ENCODE results near the gene SGMS2.
"Not testable (repeated sequence)": the region's sequence is repeated elsewhere in the genome, so short reads cannot be mapped to it uniquely, and the experiment has no call there.

The SGMS2 gene

DNA sequence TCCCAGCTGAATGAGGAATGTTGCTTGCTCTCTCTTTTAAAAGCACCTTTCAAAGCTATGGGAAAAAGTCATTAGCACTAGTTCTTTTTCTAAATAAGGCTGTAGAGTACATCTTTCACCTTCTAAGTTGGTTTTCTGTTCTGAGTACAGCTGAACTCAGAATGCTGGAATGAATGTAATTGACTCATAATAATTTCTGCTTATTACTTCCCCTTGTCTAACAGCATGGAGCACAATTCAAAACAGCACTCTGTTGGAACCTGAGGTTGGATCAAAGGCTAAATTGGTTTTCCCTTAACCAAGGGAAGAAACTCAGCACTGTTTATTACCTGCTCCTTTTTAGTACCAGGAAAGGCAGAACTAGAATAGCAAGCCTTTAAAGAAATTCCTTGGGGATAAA lies 73.1 kb downstream of the SGMS2 start:
- TF ChIP-seq CTCF (IDR thresholded peaks at IDR 0.05; ENCODE audit: low read depth, low read length) = no peak
- Histone ChIP-seq H3K27ac (no peak overlapping the region), H3K9me3 (ENCODE audit: severe bottlenecking) (no peaks in the 10 kb centered on the region), H3K36me3 (no peaks in the 10 kb centered on the region), H3K4me3 (ENCODE audit: low read depth, low read length) (no peak overlapping the region), H3K27me3 (ENCODE audit: insufficient read depth, low read depth, severe bottlenecking) (no peaks in the 10 kb centered on the region)
- no peak for DNase-seq

DNA sequence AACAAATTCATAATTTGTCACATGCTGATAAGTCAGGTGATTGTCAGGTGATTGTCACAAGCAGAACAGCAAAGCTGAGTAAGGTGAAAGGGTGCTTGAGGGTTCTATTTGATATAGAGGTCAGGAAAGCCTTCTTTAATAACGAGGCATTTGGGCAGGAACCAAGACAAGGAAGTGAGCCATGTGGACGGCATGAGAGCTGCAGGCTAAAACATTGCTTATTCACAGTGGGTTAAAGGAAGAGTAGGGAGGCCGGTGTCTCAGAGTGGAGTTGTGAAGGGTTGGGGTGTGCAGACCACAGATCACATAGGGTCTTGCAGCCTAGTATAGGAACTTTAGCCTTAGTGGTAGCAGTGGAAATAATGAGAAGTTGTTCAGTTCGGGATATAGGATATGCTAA lies 75.3 kb downstream of the SGMS2 start:
- no peaks in the 10 kb centered on the region for H3K36me3 ChIP-seq
- no peaks in the 10 kb centered on the region for H3K27me3 ChIP-seq (ENCODE audit: insufficient read depth, low read depth, severe bottlenecking)
- no peak for DNase-seq

DNA sequence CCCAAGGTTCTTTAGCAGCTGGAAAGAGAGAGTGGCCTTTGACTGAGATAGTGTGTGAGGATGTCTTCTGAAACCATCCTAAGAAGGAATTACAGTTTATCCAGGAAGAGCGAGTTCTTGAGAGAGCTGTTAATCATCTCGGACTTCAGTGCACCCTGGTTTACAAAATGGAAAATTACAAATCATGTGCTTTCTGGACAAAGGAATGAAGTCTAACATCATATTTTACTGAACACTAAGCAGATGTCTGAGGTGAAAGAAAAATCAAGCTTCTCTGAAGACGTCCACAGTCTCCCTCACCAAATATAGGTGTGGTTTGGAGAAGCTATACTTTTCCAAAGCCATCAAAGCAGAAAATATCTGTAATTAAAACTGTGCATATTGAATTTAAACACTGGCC lies 75.8 kb downstream of the SGMS2 start:
- TF ChIP-seq CTCF (IDR thresholded peaks at IDR 0.05; ENCODE audit: low read depth, low read length) = no peak
- Histone ChIP-seq H3K27ac (no peak overlapping the region), H3K27me3 (ENCODE audit: insufficient read depth, low read depth, severe bottlenecking) (no peaks in the 10 kb centered on the region), H3K9me3 (ENCODE audit: severe bottlenecking) (no peaks in the 10 kb centered on the region), H3K4me3 (ENCODE audit: low read depth, low read length) (no peak overlapping the region), H3K36me3 (no peaks in the 10 kb centered on the region)
- no peak for DNase-seq

More for the DNA sequence above, 75.3 kb downstream of the SGMS2 start:
- Histone ChIP-seq H3K27ac (no peak overlapping the region), H3K4me3 (ENCODE audit: low read depth, low read length) (no peak overlapping the region), H3K9me3 (ENCODE audit: severe bottlenecking) (no peaks in the 10 kb centered on the region)
- no peak for TF ChIP-seq CTCF (IDR thresholded peaks at IDR 0.05; ENCODE audit: low read depth, low read length)

GRCh38 chr4:107901213-107901934 lies 76.6 kb downstream of the SGMS2 start:
- no peak overlapping the region for H3K4me3 ChIP-seq (ENCODE audit: low read depth, low read length)
- H3K27ac ChIP-seq = no peak overlapping the region
- no peaks in the 10 kb centered on the region for H3K36me3 ChIP-seq
- no peak for DNase-seq
- no peaks in the 10 kb centered on the region for H3K9me3 ChIP-seq (ENCODE audit: severe bottlenecking)
- no peak for TF ChIP-seq CTCF (IDR thresholded peaks at IDR 0.05; ENCODE audit: low read depth, low read length)
- H3K27me3 ChIP-seq (ENCODE audit: insufficient read depth, low read depth, severe bottlenecking) = no peaks in the 10 kb centered on the region

DNA sequence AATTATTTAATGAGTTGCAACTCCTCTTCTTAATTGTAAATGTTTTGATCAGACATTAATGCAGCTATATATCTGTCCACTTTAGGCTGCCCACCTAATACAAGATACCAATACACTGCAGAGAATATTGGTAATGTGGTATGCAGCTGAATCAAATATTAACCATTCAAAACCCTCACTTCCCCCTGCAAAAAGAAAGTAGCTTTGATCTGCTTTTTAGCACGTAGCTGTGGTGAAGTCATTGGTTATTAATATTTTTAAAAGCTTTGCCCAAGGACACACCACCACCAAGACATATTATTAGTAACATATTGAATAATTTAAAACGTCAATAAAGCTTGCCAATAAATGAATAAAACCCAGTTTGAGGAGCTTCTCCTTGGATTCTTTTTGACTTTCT lies 78.0 kb downstream of the SGMS2 start:
- DNase-seq = no peak
- no peaks in the 10 kb centered on the region for H3K27me3 ChIP-seq (ENCODE audit: insufficient read depth, low read depth, severe bottlenecking)
- H3K9me3 ChIP-seq (ENCODE audit: severe bottlenecking) = no peaks in the 10 kb centered on the region
- no peak for TF ChIP-seq CTCF (IDR thresholded peaks at IDR 0.05; ENCODE audit: low read depth, low read length)
- no peak overlapping the region for H3K27ac ChIP-seq
- no peaks in the 10 kb centered on the region for H3K36me3 ChIP-seq
- H3K4me3 ChIP-seq (ENCODE audit: low read depth, low read length) = no peak overlapping the region

- not testable (repeated sequence) for H3K36me3 ChIP-seq; H3K4me3 ChIP-seq (ENCODE audit: low read depth, low read length); DNase-seq; H3K27me3 ChIP-seq (ENCODE audit: insufficient read depth, low read depth, severe bottlenecking); H3K9me3 ChIP-seq (ENCODE audit: severe bottlenecking); H3K27ac ChIP-seq
Observed at GRCh38 chr4:107905082-107905481, 80.3 kb downstream of the SGMS2 start.
